ENCODE measurements around the gene FOS.

The FOS gene

GRCh38 chr14:75252254-75252837 lies 26.3 kb upstream of the FOS start:
- no peak for DNase-seq

GRCh38 chr14:75254381-75254822 lies 24.2 kb upstream of the FOS start:
- no peak for DNase-seq

- DNase-seq, result no peak
These were observed 23.6 kb upstream of the FOS start for GRCh38 chr14:75254901-75255584.

GRCh38 chr14:75258079-75258802 lies 20.4 kb upstream of the FOS start:
- DNase-seq, result no peak

GRCh38 chr14:75258803-75259509 lies 19.7 kb upstream of the FOS start:
- peak; percentile 99 for DNase-seq

GRCh38 chr14:75259510-75259855 lies 19.1 kb upstream of the FOS start:
- DNase-seq, result peak; percentile 65

- DNase-seq, result no peak
These were observed 18.4 kb upstream of the FOS start for GRCh38 chr14:75260025-75260763.

- no peak for DNase-seq
These were observed 16.8 kb upstream of the FOS start for GRCh38 chr14:75261820-75262219.

- DNase-seq, result no peak
These were observed 16.0 kb upstream of the FOS start for GRCh38 chr14:75262641-75263040.

- no peak for DNase-seq
These were observed 14.6 kb upstream of the FOS start for GRCh38 chr14:75264036-75264435.

- no peak for DNase-seq
These were observed 11.4 kb upstream of the FOS start for GRCh38 chr14:75267141-75267721.

GRCh38 chr14:75268633-75269550 lies 9.7 kb upstream of the FOS start:
- DNase-seq, result no peak

- no peak for DNase-seq
These were observed 7.1 kb upstream of the FOS start for GRCh38 chr14:75271514-75271913.

- no peak for DNase-seq
These were observed 5.2 kb upstream of the FOS start for GRCh38 chr14:75273272-75274049.

GRCh38 chr14:75274050-75274898 lies 4.4 kb upstream of the FOS start:
- no peak for DNase-seq

- no peak for DNase-seq
These were observed 3.6 kb upstream of the FOS start for GRCh38 chr14:75274899-75275569.

GRCh38 chr14:75275598-75275997 lies 3.0 kb upstream of the FOS start:
- DNase-seq, result no peak

GRCh38 chr14:75277008-75277814 lies 1.4 kb upstream of the FOS start:
- no peak for DNase-seq

All from NCI-H446 treated with DMSO at 0.1 percent for 48 hours (cell line).